NT2/D1 (cell line): ENCODE results near the gene FAM120C.

ENCODE experiments used
- SUZ12 ChIP-seq: IDR thresholded peaks from 2 replicates; pipeline ENCODE4 v1.6.1; 2011; ENCODE audit not compliant: insufficient read length, insufficient read depth; ENCODE audit errors: extremely low read depth
- YY1 ChIP-seq: IDR thresholded peaks from 2 replicates; pipeline ENCODE4 v1.6.1; 2011; ENCODE audit not compliant: insufficient read length, insufficient read depth

DNA sequence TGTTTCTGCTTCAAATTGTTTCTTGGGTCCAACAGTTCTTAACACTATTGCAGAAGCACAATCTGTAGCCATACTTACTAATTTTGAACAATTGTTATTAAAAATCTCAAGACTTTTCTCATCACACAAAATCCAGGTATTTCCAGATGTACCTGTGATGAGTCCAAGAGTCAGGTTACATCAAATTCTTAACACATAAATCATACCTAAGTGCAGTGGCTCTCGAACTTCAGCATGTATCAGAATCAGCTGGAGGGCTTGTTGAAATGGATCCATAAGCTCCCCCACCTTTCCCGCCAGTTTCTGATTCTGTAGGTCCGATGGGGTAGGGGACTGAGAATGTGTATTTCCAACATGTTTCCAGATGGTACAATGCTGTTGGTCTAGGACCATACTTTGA, 10.6 kb downstream of the FAM120C start:
- TF ChIP-seq SUZ12: no peak
- no peak for TF ChIP-seq YY1
